HG02973 (cell line): Measurements from ENCODE around the gene PPIL1.

Experiments
- ATAC-seq: cut with Tn5 transposase; IDR thresholded peaks from one replicate; pipeline ENCODE4 v1.9.1; 2021; ENCODE audit warnings: moderate library complexity; ENCODE audit not compliant: unreplicated experiment

PPIL1 gene

DNA sequence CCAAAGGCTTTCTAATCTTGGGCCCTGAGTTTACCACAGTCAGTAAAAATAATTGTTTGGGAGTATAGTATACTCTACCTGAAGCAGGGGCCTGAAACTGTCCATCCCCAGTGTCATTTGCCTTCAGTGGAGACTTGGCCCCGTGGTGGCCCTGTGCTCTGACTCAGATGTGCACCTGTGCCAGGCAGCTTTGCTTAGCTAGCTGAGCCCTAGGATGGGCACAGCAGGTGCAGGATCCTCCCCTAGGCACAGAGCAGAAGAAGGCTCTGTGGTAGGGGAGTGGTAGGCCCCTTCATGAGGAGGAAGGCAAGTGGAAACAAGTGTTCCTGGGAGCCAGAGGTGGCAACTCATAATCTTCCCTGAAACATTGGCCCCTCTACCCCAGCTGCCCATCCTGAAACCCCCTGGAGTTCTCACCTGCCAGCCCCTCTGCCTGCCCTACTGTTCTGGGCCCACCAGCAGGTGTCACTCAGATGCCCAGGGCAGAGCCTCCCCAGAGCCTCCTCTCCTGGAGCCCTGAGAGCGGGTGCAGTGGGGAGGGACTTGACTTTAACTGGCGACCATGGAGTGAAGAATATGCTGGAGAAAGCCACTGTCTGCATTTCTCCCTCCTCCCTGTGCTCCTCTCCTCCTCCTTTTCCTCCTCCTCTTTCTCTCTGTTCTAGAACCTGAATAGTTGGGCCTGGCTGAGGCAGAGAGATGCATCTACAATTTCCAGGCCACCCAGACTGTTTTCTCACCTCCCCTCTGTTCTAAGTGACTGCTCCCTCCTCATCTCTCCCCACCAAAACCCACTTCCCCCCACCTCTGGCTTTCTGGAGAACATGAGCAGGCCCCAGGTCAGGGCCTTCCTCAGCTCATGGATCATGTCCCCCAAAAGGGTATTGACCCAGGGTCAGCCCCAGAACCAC lies 38.2 kb downstream of the PPIL1 start:
- ATAC-seq = no peak

DNA sequence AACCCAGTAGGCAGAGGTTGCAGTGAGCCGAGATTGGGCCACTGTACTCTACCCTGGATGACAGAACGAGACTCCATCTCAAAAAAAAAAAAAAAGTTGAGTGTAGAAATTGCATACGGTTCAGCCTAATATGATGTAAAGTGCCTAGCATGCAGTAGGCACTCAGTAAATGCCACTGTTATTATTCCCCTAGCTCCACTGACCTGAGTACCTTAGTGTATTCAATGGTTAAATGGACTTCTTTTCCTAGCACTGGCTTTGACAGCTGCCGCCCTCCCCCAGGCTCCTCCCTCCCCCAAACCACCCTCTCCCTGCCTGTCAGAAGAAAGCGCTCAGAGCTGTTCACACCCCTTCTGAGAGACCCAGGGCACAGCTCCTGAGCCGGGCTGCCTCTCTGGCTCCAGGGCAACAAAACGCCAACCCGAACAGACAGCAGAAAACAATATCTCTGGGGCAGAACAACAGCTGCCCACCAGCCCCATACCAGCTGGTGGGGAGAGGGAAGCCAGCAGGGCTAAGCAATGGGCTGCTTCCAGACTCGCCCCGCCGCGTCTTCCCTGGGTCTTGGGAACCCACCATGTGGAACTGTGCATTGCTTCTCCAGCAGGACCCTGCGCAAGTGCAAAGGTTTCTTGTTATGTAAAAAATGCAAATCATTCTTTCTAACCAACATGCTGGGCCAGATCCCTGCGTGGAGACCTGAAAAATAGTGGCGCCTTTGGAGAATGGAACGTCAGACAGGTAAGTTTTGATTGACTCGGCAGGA lies 39.8 kb downstream of the PPIL1 start:
- no peak for ATAC-seq

GRCh38 chr6:36833182-36833789 lies 41.3 kb downstream of the PPIL1 start:
- no peak for ATAC-seq

DNA sequence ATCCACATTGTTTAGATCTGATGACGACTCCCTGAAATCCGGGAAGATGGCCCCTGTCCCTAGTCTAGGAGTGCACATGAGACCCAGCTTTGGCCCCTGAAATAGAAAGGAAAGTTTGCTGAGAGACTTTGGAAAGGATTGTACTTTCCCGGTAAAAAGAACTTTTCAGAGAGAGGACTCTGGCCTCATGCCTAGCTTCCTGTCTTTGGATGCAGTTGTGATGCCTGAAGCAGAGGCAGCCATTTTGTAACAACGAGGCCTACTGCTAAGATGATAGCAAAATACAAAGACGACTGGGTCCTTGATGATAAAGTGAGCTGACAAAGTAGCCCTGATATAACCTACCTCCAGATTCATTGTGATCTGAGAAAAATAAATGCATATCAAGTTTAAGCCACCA lies 42.3 kb downstream of the PPIL1 start:
- no peak for ATAC-seq

DNA sequence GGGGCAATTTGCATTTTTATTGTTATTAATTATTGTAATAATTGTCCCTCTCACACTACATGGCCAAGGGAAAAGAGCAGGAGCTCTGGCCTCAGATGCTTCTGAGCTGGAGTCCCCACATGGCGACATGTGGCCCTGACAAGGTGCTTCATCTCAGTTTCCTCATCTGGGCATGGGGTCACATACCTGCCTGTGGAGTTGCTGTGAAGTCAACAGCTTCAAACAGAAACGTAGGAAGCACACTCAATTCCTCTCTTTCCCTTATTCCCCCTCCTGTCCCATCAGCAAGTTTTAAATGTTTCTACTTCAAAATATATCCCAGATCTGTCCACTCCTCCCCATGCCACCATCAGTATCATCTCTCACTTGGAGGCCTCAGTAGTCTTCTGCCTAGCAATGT lies 44.0 kb downstream of the PPIL1 start:
- no peak for ATAC-seq

DNA sequence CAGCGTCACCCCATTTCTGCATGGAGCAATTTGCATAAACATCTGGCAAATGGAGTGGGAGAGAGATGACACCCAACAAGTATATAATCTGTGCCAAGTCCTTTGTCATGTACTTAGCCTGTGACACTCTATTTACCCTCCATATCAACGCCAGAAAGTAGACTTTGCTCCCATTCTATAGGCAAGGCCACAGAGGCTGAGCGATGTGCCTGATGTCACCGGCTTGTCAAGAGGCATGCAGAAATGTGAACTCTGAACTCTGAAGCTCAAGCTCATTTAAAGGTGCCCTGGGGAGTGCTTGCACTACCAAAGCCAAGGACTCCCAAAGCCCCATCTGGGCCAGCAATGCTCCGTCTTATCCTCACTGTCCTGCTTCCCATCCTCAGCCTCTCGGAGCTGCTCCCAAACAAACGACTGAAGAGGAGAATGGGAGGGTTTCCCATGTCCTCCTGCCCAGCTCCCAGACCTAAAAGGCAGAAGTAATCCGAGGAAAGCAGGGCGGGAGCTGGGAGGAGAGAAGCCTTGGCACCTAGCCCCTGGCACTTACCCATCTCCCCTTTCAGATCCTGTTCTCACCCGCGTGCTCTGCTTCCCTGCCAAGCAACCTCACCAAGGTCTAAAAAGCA lies 44.6 kb downstream of the PPIL1 start:
- ATAC-seq = no peak

DNA sequence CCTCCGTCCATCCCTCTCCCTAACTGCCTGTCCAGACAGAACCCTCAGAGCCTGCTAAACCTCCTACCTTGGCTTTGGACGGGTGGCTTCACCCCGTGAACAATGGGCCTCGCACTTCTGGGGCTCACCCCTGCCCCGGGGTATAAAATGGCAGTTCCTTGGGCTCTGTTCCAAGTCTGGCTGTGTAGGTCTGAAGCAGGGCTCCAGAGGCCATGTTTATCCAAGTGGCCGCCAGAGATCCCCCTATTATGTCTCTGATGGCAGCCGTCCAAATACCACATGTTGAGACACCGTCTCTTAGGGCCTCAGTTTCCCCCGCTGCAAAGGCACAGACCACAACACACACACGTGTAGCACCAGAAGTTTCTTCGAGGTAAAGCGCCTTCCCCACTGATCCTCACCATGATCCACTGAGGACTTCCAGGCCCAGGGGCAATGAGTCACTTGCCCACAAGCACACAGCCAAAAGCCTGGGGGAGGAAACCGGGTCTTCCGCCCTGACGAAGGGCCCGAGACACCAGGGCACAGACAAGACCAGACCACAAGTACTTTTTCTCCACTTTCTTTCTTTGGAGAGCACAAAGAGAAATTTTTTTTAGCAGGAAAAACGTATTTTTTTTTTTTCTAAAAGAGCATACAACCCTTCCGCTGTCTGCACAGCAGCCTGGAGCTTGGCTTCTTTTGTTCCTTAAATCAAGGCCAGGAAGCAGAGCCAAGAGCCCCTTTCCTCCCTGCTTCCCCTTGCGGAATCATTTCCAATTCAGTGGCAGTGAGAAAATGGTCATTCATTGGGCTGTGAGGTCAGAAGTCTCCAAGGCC lies 47.1 kb downstream of the PPIL1 start:
- ATAC-seq = no peak

- no peak for ATAC-seq
These were observed 47.9 kb downstream of the PPIL1 start for GRCh38 chr6:36826520-36827227.

DNA sequence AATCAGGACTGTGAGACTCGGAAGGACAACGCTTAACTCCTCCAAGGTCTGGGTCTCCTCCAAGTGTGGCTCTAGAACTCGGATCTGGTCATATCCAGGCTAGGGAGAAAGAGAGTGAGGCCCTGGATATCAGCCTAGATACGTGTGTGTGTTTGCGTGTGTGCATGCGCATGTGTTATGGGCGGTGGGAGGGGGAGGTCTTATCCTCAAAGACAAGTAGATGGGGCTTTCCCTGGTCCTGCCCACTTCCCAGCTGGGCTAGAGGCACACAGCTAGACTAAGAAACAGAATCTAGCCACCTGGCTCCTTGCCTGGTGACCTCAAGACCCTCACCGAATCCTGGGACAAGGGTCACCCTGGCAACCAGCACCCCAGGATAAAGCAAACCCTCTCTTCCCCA lies 48.6 kb downstream of the PPIL1 start:
- no peak for ATAC-seq

DNA sequence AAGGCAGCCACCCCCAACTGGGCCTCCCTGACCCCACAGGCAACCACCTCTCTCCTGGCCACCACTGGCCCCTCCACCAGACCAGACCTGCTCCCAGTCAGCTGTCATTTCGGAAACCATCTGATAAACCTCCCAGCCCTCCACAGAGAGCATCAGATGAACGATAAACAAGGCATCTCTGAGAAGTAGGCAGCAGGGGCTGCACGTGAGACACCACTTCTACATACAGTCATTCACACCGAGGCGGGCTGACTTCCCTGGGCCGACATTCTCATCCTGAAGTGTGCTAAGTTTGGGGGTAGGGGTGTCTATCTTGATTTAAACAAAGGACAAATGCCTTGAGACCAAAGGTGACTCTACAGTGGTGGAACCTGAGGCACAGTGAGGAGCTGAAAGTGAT lies 49.2 kb downstream of the PPIL1 start:
- no peak for ATAC-seq

- no peak for ATAC-seq
These were observed 50.4 kb downstream of the PPIL1 start for GRCh38 chr6:36824253-36824652.

DNA sequence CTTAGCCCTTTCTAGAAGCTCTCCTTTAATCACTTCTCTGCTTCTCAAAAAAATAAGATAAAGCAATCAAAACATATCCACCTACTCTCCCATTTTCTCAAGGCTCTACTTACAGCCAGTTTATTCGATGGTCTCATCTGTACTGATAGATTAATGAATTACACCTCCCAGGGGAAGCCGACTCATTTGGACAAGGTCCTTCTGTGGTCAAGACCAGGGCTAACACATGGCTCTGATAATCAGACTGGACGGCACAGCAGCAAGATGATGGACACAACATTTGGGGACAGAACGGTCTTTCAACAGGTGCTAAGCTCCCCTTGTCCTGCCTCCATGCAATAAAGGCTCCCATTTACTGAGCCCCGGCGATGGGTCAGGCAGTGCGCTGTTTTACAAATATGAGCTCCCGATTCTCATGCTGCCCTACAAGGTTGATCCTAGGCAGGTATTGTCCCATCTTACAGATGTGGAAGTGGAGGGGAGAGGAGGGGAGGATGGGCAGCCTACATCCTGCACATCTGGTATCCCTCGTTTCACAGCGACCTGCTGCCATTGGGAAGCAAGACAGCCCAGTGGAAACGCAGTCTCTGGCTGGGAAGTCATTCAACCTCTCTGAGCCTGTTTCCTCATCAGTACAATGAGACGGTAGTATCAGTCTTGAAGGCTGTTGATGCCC lies 51.0 kb downstream of the PPIL1 start:
- ATAC-seq = no peak

- ATAC-seq = no peak
These were observed 51.9 kb downstream of the PPIL1 start for GRCh38 chr6:36822506-36823269.

- no peak for ATAC-seq
These were observed 52.8 kb downstream of the PPIL1 start for GRCh38 chr6:36821581-36822335.

- ATAC-seq = no peak
These were observed 53.7 kb downstream of the PPIL1 start for GRCh38 chr6:36820700-36821580.

- no peak for ATAC-seq
These were observed 55.8 kb downstream of the PPIL1 start for GRCh38 chr6:36818756-36819155.

DNA sequence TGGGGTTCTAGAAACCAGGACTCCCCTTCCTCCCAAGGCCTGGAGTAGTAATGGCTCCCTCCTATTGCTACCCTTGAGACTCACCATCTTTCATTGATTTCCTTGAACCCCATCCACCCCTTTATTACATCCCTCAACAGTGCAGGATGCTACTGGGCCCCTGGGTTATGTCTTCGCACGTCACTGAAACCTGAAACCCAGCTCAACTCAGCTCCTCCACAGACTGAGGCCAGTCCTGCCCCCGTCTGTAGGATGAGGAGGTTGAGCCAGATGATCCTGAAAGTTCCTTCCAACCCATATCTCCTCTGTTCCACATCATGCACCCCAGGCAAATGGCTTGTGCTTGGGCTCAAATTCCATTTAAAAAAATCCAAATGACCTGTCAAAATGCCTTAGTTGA lies 56.8 kb downstream of the PPIL1 start:
- no peak for ATAC-seq
